HG03432 (cell line): ENCODE data around the gene HS2ST1.
"Not testable (repeated sequence)": the region's sequence is repeated elsewhere in the genome, so short reads cannot be mapped to it uniquely, and the experiment has no call there.

Source experiments
- ATAC-seq: cut with Tn5 transposase; IDR thresholded peaks from one replicate; pipeline ENCODE4 v1.9.1; 2021; ENCODE audit warnings: mild to moderate bottlenecking, moderate library complexity; ENCODE audit not compliant: unreplicated experiment

HS2ST1 gene

GRCh38 chr1:86924324-86924960 is 10.0 kb downstream of the HS2ST1 start:
- ATAC-seq: no peak

GRCh38 chr1:86925742-86926141 is 11.3 kb downstream of the HS2ST1 start:
- ATAC-seq: no peak

- no peak for ATAC-seq
Measured at GRCh38 chr1:86926883-86927282, 12.4 kb downstream of the HS2ST1 start.

GRCh38 chr1:86928819-86929218 is 14.4 kb downstream of the HS2ST1 start:
- no peak for ATAC-seq

GRCh38 chr1:86933051-86933450 is 18.6 kb downstream of the HS2ST1 start:
- ATAC-seq: no peak

- no peak for ATAC-seq
Measured at GRCh38 chr1:86933562-86934377, 19.3 kb downstream of the HS2ST1 start.

GRCh38 chr1:86938450-86938849 is 24.0 kb downstream of the HS2ST1 start:
- ATAC-seq: no peak

- peak; percentile 39 for ATAC-seq
Measured at GRCh38 chr1:86938855-86939254, 24.4 kb downstream of the HS2ST1 start.

GRCh38 chr1:86939406-86939805 is 25.0 kb downstream of the HS2ST1 start:
- ATAC-seq: no peak

- no peak for ATAC-seq
Measured at GRCh38 chr1:86940599-86940998, 26.2 kb downstream of the HS2ST1 start.

GRCh38 chr1:86942042-86942441 is 27.6 kb downstream of the HS2ST1 start:
- ATAC-seq: no peak

GRCh38 chr1:86942743-86943142 is 28.3 kb downstream of the HS2ST1 start:
- no peak for ATAC-seq

GRCh38 chr1:86948212-86948611 is 33.8 kb downstream of the HS2ST1 start:
- ATAC-seq: no peak

GRCh38 chr1:86950712-86951419 is 36.4 kb downstream of the HS2ST1 start:
- ATAC-seq: no peak

GRCh38 chr1:86951430-86951829 is 37.0 kb downstream of the HS2ST1 start:
- ATAC-seq: no peak

GRCh38 chr1:86953167-86953566 is 38.7 kb downstream of the HS2ST1 start:
- ATAC-seq: no peak

- ATAC-seq: no peak
Measured at GRCh38 chr1:86955678-86956077, 41.2 kb downstream of the HS2ST1 start.

- no peak for ATAC-seq
Measured at GRCh38 chr1:86956221-86956620, 41.8 kb downstream of the HS2ST1 start.

GRCh38 chr1:86957221-86957620 is 42.8 kb downstream of the HS2ST1 start:
- ATAC-seq: no peak

GRCh38 chr1:86960548-86960947 is 46.1 kb downstream of the HS2ST1 start:
- no peak for ATAC-seq

GRCh38 chr1:86963841-86964240 is 49.4 kb downstream of the HS2ST1 start:
- not testable (repeated sequence) for ATAC-seq
